ENCODE measurements around the gene DENND1A.

DENND1A gene

GRCh38 chr9:123465304-123465703, 464.6 kb downstream of the DENND1A start:
- DNase-seq (ENCODE audit: low read depth, low spot score): no peak
- no peak overlapping the region for H3K27ac ChIP-seq

- DNase-seq (ENCODE audit: low read depth, low spot score): no peak
- no peak overlapping the region for H3K27ac ChIP-seq
Observed at GRCh38 chr9:123460091-123460490, 469.8 kb downstream of the DENND1A start.

DNA sequence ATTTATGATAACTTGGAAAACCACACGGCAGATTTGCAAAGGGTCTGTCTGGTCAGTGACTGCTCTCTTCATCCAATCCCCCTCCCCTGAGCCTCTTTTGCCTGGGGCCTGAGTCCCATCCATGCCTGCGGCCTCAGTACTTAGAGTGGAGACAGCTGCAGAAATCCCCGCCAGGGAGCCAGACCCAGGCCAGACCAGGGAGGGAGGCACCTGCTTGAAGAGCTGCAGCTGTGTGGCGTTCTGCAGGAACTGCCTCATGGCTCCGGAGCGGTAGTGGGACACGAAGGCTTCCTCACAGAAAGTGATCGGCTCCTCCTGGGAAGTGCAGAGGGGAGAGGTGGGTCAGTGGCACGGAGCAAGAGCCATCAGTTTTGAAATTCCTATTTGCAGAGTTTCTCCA, 472.3 kb downstream of the DENND1A start:
- no peak overlapping the region for H3K27ac ChIP-seq
- DNase-seq (ENCODE audit: low read depth, low spot score): no peak

DNA sequence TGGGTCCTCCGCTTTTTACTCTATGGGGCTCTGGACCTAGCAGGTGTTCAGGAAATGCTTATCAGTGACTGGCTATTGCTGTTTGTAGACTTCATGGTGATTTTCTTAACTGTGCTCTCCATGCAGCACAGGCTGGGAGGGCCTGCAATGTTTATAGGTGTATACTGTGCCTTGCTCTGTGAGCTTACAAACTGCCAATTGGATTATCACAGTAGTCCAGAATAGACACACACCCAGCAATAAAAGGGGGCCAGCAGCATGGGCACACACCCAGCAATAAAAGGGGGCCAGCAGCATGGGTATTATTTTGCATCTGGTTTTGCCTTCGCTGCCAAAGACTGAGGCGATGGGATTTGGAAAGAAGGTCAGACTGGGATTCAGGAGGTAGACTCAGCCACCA, 473.9 kb downstream of the DENND1A start:
- no peak overlapping the region for H3K27ac ChIP-seq
- no peak for DNase-seq (ENCODE audit: low read depth, low spot score)

DNA sequence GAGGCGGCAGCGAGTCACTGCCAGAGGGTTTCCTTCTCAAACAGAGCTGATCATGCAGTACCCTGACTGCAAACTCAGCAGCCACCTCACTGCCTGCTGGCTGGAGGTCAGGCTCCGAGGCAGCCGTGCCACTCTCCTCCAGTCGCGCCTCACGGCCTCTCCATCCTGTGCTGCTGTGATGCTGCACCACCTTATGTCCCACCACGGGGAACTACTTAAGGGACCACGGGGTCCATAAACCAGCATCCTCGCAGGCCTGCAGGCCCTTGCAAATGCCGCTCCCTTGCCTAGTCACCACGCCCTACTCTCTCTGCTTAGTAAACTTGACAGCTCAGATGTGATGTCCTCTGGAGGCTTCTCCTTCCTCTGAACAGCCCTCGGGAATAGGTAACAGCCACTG, 474.7 kb downstream of the DENND1A start:
- no peak overlapping the region for H3K27ac ChIP-seq

GRCh38 chr9:123454361-123454760, 475.6 kb downstream of the DENND1A start:
- no peak overlapping the region for H3K27ac ChIP-seq
- no peak for DNase-seq (ENCODE audit: low read depth, low spot score)

More for the DNA sequence above, 474.7 kb downstream of the DENND1A start:
- no peak for DNase-seq (ENCODE audit: low read depth, low spot score)

DNA sequence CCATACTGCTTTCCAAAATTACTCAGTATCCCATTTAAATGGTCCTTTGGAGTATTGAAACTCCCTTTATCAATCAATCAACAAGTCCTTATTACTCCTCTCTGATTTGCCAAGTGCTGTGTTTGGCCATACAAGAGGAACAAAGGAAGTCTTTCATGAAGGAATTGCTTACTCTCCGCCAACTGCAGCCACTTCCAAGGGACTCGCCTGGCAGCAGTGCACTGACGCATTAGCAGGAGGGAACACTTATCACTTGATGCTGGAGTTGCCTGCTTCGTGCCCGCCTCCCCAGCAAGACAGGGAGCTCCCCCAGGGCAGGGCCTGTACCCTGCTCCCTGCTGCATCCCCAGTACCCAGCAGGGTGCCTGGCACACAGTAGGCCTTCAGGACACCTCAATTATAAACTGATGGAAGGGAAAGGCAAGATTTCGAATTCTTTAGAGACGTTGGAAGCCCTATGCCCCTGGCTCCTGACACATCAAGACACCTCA, 476.1 kb downstream of the DENND1A start:
- no peak overlapping the region for H3K27ac ChIP-seq
- no peak for DNase-seq (ENCODE audit: low read depth, low spot score)

DNA sequence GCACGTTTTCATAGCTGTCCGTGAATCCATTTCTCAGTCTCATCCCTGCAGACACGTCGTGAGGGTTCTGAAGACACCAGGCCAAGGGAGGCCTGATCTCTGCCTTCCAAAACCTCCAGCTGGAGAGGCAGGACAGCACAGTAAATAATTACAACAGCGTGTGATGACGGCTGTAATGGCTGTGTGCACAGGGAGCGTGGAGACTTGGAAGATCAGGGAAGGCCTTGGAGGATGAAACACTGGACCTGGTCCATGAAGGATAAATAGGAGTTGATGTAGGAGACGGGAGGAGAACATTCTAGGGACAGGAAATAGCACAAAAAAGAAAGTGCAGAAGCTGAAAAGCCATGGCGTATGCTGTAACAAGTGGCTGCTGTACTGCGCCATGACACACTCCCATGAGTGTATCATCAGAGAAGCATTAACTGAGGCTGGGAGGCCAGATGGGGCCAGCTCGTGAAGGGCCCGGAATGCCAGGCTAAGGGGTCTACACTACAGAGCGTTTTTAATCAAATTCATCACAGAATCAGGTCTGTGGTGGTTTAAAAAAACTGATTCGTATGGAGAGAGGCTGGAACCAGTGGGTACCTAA, 476.8 kb downstream of the DENND1A start:
- H3K27ac ChIP-seq: no peak overlapping the region
- DNase-seq (ENCODE audit: low read depth, low spot score): no peak

DNA sequence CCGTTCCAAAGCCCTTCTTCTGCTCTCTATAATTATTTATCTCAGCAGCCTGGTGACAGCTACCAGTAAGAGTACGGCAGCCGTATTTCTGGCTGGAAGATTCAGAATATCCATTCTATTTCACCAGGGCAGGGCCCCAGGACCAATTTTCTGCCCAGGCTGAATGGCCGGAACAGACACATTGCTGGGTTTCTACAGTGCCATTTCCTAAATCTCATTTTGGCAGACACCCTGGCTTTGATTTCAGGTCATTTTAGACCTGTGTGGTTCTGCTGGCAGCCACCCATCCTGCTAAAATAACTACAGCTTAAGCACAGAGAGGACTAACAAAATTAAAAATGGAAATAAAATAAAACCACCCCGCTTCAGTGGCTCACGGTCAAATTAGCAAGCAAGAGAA, 478.9 kb downstream of the DENND1A start:
- H3K27ac ChIP-seq: no peak overlapping the region
- no peak for DNase-seq (ENCODE audit: low read depth, low spot score)

GRCh38 chr9:123450098-123450770, 479.7 kb downstream of the DENND1A start:
- no peak for DNase-seq (ENCODE audit: low read depth, low spot score)
- H3K27ac ChIP-seq: no peak overlapping the region

DNA sequence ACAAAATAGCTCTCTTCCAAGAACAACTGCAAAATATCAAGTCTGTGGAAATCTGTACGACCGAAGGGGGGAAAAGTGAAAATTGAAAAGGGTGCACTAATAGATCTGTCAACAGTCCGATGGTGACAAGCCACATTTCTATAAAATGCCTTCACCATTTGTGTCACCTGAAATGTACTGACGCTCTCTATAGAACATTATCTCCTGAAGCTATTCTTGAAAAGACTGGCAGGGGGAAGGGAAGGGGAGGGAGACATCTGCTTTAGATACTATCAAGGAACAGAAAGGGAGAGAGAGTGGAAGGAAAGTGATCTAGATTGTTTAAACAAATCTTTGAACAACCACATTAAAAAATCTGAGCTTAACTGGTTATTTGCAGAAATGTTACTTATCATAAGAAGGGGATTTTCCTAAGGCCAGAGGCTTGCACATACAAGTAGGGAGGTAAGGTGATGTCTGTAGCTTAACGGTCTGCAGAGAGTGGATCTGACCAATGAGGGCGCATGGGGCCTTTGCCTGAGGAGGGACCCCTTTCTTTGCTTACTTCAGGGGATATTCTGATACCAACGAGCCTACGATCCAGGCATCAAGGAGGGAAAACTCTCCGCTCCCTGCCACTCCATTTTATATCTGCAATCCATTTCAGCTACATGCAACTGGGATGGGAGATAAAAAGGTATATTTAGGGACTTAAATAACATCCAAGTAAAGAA, 481.8 kb downstream of the DENND1A start:
- no peak overlapping the region for H3K27ac ChIP-seq
- DNase-seq (ENCODE audit: low read depth, low spot score): no peak

DNA sequence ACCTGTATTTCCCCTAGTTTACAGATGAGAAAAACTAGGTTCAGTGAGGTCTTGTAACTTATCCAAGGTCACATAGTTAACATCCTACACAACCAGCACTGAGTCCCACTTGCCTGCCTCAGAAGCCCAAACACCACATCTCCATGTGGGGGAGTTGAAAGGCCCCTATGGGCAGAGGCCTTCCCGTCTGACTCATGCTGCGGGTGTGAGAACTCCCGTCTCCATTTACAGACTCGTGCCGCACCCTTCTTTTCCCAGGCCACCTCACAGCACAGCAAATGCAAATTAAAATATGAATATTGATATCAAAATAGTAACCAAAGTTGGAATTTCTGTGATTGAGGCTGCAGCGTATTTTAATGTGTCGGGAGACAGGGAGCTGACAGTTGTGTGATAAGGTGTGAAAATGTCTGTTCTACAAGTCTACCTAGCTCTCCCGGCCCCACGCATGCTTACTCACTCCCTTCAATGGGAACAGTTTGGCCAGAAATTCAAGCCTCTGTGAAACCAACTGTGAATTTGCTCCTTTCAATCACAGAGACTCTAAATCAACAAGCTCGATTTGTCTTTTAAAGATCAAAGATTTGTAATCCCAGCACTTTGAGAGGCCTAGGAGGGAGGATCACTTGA, 483.8 kb downstream of the DENND1A start:
- no peak overlapping the region for H3K27ac ChIP-seq
- DNase-seq (ENCODE audit: low read depth, low spot score): no peak

GRCh38 chr9:123445116-123445515, 484.8 kb downstream of the DENND1A start:
- no peak overlapping the region for H3K27ac ChIP-seq
- DNase-seq (ENCODE audit: low read depth, low spot score): no peak

DNA sequence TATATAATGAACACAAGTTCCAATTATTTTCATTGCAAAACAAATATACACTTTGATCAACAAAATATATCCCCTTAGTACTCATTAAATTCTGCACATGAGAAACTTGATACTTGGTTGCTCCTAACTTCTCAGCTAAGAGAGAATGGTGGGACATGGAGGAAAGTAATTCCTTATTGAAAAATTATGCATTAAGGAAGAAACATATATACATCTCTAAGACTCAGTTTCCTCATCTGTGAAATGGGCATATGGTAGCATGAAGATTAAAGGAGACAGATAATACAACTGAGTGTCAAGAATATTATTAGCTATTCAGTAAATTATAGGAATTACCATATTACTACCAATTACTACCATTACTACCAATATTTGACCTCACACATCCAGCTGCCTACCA, 488.2 kb downstream of the DENND1A start:
- H3K27ac ChIP-seq: no peak overlapping the region
- DNase-seq (ENCODE audit: low read depth, low spot score): no peak

DNA sequence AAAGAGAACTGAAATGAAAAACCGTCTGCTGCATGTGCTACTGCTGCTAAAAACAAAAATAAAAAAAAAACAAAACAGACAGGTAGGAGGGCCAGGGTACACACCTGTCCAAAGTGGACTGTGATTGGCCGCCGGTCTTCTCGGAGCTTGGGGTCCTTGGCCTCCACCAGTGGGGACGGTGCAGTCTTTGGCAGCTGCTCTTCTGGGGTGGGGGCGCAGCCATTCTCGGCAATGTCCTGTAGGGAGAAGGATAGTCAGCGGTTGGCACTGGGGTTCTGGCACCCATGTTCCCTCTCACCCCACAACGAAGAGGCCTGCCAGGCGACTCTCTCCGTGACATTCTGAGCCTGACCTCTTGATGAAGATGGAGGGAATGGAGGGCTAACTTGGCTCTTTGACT, 489.7 kb downstream of the DENND1A start:
- DNase-seq (ENCODE audit: low read depth, low spot score): no peak
- no peak overlapping the region for H3K27ac ChIP-seq

GRCh38 chr9:123438821-123439220, 491.1 kb downstream of the DENND1A start:
- no peak overlapping the region for H3K27ac ChIP-seq
- no peak for DNase-seq (ENCODE audit: low read depth, low spot score)

- no peak for DNase-seq (ENCODE audit: low read depth, low spot score)
- H3K27ac ChIP-seq: no peak overlapping the region
Observed at GRCh38 chr9:123438321-123438720, 491.6 kb downstream of the DENND1A start.

DNA sequence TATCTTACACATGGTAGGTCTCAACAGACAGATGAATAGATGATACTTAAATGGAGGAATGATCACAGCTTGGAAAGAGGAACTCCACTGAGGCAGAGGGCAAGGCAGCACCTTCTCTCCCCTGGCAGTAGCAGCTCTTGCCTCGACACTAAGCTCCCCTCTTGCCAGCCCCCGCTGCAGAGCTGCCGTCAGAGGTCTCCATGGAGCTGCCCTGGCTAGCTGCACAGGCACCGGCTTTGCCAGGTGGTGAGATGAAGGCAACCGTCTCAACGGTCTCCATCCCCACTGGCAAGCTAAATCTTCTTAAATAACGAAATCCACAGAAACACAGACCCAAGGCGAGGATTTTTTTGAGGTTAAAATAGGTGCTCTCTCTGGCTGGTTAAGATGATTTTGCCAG, 492.7 kb downstream of the DENND1A start:
- no peak overlapping the region for H3K27ac ChIP-seq
- no peak for DNase-seq (ENCODE audit: low read depth, low spot score)

GRCh38 chr9:123435471-123435870, 494.5 kb downstream of the DENND1A start:
- no peak for DNase-seq (ENCODE audit: low read depth, low spot score)
- no peak overlapping the region for H3K27ac ChIP-seq

DNA sequence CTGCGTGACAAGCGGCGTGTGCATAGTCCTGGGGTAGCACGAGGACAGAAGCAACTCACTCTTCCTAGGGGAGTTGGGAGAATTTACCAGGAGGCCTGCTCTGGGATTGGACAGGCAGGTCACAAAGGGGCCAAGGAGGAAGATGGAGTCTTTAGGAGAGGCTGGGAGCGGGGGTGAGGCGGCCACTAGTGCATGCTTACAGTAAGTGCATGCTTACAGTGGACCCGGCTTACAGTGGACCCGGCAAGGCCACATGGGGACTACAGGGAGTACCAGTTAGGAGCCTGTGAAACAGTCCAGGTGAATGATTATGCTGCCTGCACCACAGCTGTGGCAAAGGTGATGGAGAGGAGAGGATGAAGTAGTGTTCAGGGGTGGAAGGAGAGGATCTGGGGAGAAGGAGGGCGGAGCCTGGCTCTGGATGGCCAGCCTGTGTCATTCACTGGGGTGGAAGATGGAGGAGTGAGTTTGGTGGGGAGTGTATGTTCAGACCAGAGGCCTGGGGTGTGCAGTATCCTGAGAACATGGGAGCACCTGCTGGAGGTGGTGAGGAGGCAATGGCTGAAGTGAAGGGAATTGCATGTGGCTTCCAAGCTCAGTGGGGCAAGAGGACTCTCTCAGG, 495.2 kb downstream of the DENND1A start:
- H3K27ac ChIP-seq: no peak overlapping the region
- no peak for DNase-seq (ENCODE audit: low read depth, low spot score)

Measured in epithelial cell of prostate (primary cell).